Sigmoid colon (tissue), 3 donors: Measurements from ENCODE around the gene MAPK8IP3.

Experiments used
- CTCF ChIP-seq, 4 experiments: fragments of 450-650 bp in 3 of 4; fragments of 200-600 bp in 1 of 4; IDR thresholded peaks; one replicate each; pipeline ENCODE4 v1.5.1; 2016 to 2019; ENCODE audit warnings: antibody characterized with exemption in 4 of 4, mild to moderate bottlenecking in 3 of 4, moderate library complexity in 2 of 4
- POLR2A ChIP-seq, 2 donors: fragments of 450-650 bp; IDR thresholded peaks; one replicate each; pipeline ENCODE4 v1.6.1; 2016; ENCODE audit warnings: antibody characterized with exemption in 2 of 2, mild to moderate bottlenecking in 2 of 2, moderate library complexity in 2 of 2

GRCh38 chr16:1758923-1759322, 52.9 kb downstream of the MAPK8IP3 start:
- TF ChIP-seq CTCF (IDR thresholded peaks at IDR 0.05) (no peak), POLR2A (IDR thresholded peaks at IDR 0.05) (no peak)
